Measurements from ENCODE around the gene POLR2E.
"Not testable (repeated sequence)": the region's sequence is repeated elsewhere in the genome, so short reads cannot be mapped to it uniquely, and the experiment has no call there.

POLR2E gene

DNA sequence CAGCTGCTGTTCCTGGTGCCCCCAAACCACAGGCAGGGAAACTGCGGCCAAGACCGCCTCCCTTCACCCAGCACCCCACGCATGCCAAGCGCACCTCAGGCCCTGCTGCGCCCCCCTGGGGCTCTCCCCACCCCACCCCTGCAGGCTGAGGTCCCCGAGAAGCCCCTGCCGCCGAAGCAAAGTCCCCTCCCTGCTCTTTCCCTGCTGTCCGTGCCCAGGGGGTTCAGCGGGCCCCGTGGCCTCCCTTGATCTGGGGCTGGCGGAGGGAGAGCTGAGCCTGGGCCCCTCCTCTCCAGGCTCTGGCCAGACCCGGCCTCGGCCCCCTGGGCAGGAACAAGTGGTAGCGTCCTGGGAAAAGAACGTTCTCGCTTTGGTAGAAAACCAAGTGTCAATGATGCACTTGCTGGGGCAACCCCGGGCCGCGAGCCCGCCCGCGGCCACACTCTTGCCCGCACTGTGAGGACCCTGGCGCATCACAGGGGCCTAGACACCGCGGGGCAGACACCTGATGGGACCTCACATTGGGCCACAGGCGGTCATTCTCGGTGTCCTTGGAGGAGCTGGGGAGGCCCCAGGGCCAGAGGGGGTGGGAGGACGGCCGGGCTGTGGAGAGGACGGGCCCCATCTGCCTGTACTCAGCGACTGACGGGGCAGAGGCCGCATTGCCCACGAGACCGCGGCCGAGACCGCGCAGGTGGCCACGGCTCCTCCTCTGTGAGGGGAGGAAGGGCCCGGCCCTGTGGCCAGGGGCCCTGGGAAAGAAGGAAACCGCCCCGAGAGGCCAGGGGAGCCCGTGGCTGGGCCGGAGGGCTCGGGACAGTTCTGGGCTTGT is 37.6 kb upstream of the POLR2E start:
- H3K27me3 ChIP-seq (replicated peaks in 2 of 5; ENCODE audit: control insufficient read depth in 4 of 5, insufficient read depth in 5 of 5, low read length in 4 of 5): no peaks in the 10 kb centered on the region
- whole genome bisulfite sequencing (ENCODE audit: insufficient coverage): 12% methylated on average over 40 of the region's 48 CpGs
- peak in 2 of 3 donors; percentile 45 to 79 for DNase-seq
- H3K27ac ChIP-seq (ENCODE audit: insufficient read depth in 1 of 2, low read depth in 1 of 2, low read length in 2 of 2, poor library complexity in 1 of 2, severe bottlenecking in 2 of 2): peak overlapping the region; percentile 46 to 84
- ChIA-PET CTCF (interaction anchor here (0.9 to 2.6 kb wide), 5 partner anchors 16 to 69 kb away, joined by 3 to 13 read pairs (median 4); no protein-coding TSS in a partner anchor), POLR2A (interaction anchor here (1.0 to 1.6 kb wide), 3 partner anchors 10 to 53 kb away, joined by 3 to 7 read pairs (median 4); no protein-coding TSS in a partner anchor)
- peaks cover 0 to 74% (median 69%) of the 10 kb centered on the region in 4 experiments for H3K4me1 ChIP-seq (ENCODE audit: control extremely low read depth in 1 of 4, control insufficient read depth in 4 of 4, insufficient read depth in 4 of 4, low read length in 3 of 4)
- H3K9me3 ChIP-seq (ENCODE audit: control extremely low read depth in 1 of 5, control insufficient read depth in 4 of 5, insufficient read depth in 2 of 5, low read depth in 1 of 5, low read length in 4 of 5): no peaks in the 10 kb centered on the region
- H3K4me3 ChIP-seq (ENCODE audit: control insufficient read depth in 1 of 7, extremely low read depth in 1 of 7, insufficient read depth in 4 of 7, low read depth in 2 of 7, low read length in 6 of 7): peak overlapping the region; percentile 64 to 88 (median 73)
- peaks cover 0 to 31% (median 5%) of the 10 kb centered on the region in 4 experiments for H3K36me3 ChIP-seq (ENCODE audit: control insufficient read depth in 4 of 4, insufficient read depth in 4 of 4, low read length in 3 of 4)

DNA sequence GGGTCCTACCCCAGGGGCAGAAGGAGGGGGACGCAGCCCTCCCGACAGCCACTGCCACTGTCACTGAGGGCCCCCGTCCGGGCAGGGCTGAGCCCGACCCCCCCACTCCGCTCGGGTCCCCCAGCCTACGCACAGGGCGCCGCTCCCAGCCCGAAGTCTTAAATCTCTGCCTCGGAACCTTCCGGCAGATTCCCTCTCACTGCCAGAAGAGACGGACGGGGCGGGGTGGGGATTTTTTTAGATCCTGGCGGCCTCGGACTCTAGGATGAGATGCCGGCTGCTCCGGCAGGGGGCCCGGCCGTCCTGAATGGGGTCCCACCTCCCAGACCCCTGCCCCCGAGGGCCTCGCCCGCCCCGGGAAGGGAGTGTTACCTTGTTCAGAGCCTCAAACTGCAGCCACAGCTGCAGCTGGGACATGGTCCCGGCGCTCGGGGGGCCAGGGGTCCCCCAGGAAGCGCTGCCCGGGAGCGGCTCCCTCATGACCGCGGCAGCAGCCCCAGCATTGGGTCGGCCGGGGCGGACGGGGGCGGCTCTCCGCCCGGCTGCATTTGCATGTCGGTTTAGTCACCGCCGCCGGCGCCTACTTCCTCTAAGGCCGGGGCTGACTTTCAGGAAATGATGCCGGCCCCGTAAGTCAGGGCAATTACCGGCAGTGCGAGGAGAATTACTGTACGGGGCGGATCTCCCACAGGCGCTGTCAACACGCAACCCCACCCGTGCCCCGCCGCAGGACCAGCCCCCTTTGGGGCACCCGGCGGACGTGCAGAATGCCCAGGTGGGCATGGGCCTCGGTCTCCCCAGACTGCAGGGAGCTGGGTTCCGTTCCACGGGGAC is 36.8 kb upstream of the POLR2E start:
- Histone ChIP-seq H3K9me3 (ENCODE audit: control extremely low read depth in 1 of 5, control insufficient read depth in 4 of 5, insufficient read depth in 2 of 5, low read depth in 1 of 5, low read length in 4 of 5) (no peaks in the 10 kb centered on the region), H3K4me3 (ENCODE audit: control insufficient read depth in 1 of 7, extremely low read depth in 1 of 7, insufficient read depth in 4 of 7, low read depth in 2 of 7, low read length in 6 of 7) (peak overlapping the region; percentile 64 to 88 (median 73)), H3K36me3 (ENCODE audit: control insufficient read depth in 4 of 4, insufficient read depth in 4 of 4, low read length in 3 of 4) (peaks cover 0 to 40% (median 12%) of the 10 kb centered on the region in 4 experiments), H3K27me3 (replicated peaks in 2 of 5; ENCODE audit: control insufficient read depth in 4 of 5, insufficient read depth in 5 of 5, low read length in 4 of 5) (no peaks in the 10 kb centered on the region), H3K4me1 (ENCODE audit: control extremely low read depth in 1 of 4, control insufficient read depth in 4 of 4, insufficient read depth in 4 of 4, low read length in 3 of 4) (peaks cover 0 to 73% (median 68%) of the 10 kb centered on the region in 4 experiments), H3K27ac (ENCODE audit: insufficient read depth in 1 of 2, low read depth in 1 of 2, low read length in 2 of 2, poor library complexity in 1 of 2, severe bottlenecking in 2 of 2) (peak overlapping the region; percentile 54 to 84)
- CTCF ChIA-PET: interaction anchor here (0.7 to 2.6 kb wide), 4 partner anchors 18 to 89 kb away, joined by 3 to 13 read pairs (median 4); no protein-coding TSS in a partner anchor
- POLR2A ChIA-PET: interaction anchor here (0.5 to 1.6 kb wide), 5 partner anchors 11 to 121 kb away, joined by 3 to 7 read pairs (median 4); no protein-coding TSS in a partner anchor
- peak; percentile 89 to 95 (median 93) for DNase-seq
- 0% methylated on average over 61 of the region's 64 CpGs for WGBS (ENCODE audit: insufficient coverage)

DNA sequence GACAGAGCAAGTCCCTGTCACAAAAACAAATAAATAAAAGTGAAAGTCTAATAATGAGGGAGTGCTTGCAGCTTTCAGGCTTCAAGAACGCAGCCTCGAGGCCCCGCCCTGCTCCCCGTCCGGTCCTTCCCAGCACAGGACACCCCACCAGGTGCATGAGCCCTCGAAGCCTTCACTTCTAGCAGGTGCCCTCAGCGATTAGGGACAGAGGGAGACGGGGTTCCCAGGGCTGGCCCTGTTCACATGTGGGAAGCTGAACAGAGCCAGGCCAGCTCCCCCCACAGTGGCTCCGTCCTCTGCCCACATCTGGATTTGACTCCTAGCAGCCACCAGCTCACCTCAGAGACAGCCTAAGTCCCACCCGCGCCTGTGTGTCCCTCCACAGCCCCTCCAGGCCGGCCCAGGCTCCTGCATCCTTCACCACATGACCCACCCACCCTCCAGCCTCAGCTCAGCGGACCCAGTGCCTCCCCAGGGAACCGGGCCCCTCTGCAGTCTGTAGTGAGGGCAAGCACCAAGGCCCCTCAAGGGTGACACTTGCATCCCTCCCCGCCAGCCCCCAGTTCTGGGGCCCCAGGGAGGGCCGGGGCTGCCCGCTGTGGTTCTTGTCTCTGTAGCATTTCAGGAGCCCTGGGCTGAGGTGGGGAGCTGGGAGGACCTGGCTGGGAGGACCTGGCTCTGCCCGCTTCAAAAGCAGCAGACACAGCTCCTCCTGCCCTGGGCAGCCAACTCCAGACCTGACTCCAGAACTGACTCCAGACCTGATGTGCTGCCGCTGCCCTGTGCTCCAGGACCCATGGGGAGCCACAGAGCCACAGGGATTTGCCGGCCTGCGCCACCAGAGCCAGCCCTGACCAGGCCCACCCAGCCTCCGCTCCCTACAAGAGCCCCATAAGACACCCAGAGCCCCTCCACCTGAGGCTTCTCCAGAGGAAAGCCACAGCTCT is 35.9 kb upstream of the POLR2E start:
- Histone ChIP-seq H3K4me1 (ENCODE audit: control extremely low read depth in 1 of 4, control insufficient read depth in 4 of 4, insufficient read depth in 4 of 4, low read length in 3 of 4) (peaks cover 0 to 70% (median 62%) of the 10 kb centered on the region in 4 experiments), H3K27ac (ENCODE audit: insufficient read depth in 1 of 2, low read depth in 1 of 2, low read length in 2 of 2, poor library complexity in 1 of 2, severe bottlenecking in 2 of 2) (peak overlapping the region; percentile 54 to 84), H3K36me3 (ENCODE audit: control insufficient read depth in 4 of 4, insufficient read depth in 4 of 4, low read length in 3 of 4) (peaks cover 0 to 49% (median 17%) of the 10 kb centered on the region in 4 experiments), H3K9me3 (ENCODE audit: control extremely low read depth in 1 of 5, control insufficient read depth in 4 of 5, insufficient read depth in 2 of 5, low read depth in 1 of 5, low read length in 4 of 5) (no peaks in the 10 kb centered on the region), H3K27me3 (replicated peaks in 2 of 5; ENCODE audit: control insufficient read depth in 4 of 5, insufficient read depth in 5 of 5, low read length in 4 of 5) (no peaks in the 10 kb centered on the region), H3K4me3 (ENCODE audit: control insufficient read depth in 1 of 7, extremely low read depth in 1 of 7, insufficient read depth in 4 of 7, low read depth in 2 of 7, low read length in 6 of 7) (peak overlapping the region; percentile 64 to 88 (median 73))
- ChIA-PET CTCF (interaction anchor here (0.7 to 2.6 kb wide), 5 partner anchors 9 to 90 kb away, joined by 3 to 13 read pairs (median 5); no protein-coding TSS in a partner anchor), POLR2A (interaction anchor here (0.5 to 1.4 kb wide), 6 partner anchors 11 to 142 kb away, joined by 3 to 4 read pairs (median 3); no protein-coding TSS in a partner anchor)
- 65% methylated on average over 19 of the region's 22 CpGs for WGBS (ENCODE audit: insufficient coverage)
- peak in 1 of 3 donors; percentile 19 for DNase-seq

DNA sequence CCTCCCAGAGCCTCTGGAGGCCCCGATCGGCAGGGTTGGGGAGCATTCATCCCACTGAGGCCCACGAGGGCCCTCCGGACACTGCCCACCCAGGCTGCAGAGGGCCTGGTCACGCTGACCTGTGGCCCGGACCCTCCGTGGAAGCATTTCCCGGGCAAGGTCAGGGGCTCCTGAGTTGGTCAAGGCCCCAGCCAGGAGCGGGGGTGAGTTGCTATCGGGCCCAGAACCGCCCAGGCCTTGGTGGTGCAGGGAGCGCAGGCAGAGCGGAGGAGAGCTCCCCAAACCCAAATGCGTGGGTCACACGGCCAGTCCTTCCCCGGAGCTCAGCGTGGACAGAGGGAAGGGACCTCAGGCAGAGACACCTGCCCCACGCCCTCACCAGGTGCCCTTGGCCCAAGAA is 34.4 kb upstream of the POLR2E start:
- CTCF ChIA-PET: interaction anchor here (1.2 to 1.5 kb wide), 2 partner anchors 16 to 88 kb away, joined by 3 to 6 read pairs; no protein-coding TSS in a partner anchor
- POLR2A ChIA-PET: no interaction called here
- no peak for DNase-seq
- Histone ChIP-seq H3K27ac (ENCODE audit: insufficient read depth in 1 of 2, low read depth in 1 of 2, low read length in 2 of 2, poor library complexity in 1 of 2, severe bottlenecking in 2 of 2) (no peak overlapping the region), H3K9me3 (ENCODE audit: control extremely low read depth in 1 of 5, control insufficient read depth in 4 of 5, insufficient read depth in 2 of 5, low read depth in 1 of 5, low read length in 4 of 5) (no peaks in the 10 kb centered on the region), H3K36me3 (ENCODE audit: control insufficient read depth in 4 of 4, insufficient read depth in 4 of 4, low read length in 3 of 4) (peaks cover 0 to 48% (median 25%) of the 10 kb centered on the region in 4 experiments), H3K4me3 (ENCODE audit: control insufficient read depth in 1 of 7, extremely low read depth in 1 of 7, insufficient read depth in 4 of 7, low read depth in 2 of 7, low read length in 6 of 7) (no peak overlapping the region), H3K27me3 (replicated peaks in 2 of 5; ENCODE audit: control insufficient read depth in 4 of 5, insufficient read depth in 5 of 5, low read length in 4 of 5) (no peaks in the 10 kb centered on the region), H3K4me1 (ENCODE audit: control extremely low read depth in 1 of 4, control insufficient read depth in 4 of 4, insufficient read depth in 4 of 4, low read length in 3 of 4) (peaks cover 0 to 68% (median 54%) of the 10 kb centered on the region in 4 experiments)
- WGBS (ENCODE audit: insufficient coverage): 97% methylated on average over 17 of the region's 18 CpGs

- WGBS (ENCODE audit: insufficient coverage): 95% methylated on average over 5 of the region's 7 CpGs
- not testable (repeated sequence) for DNase-seq; H3K4me3 ChIP-seq (ENCODE audit: control insufficient read depth in 1 of 7, extremely low read depth in 1 of 7, insufficient read depth in 4 of 7, low read depth in 2 of 7, low read length in 6 of 7); H3K27ac ChIP-seq (ENCODE audit: insufficient read depth in 1 of 2, low read depth in 1 of 2, low read length in 2 of 2, poor library complexity in 1 of 2, severe bottlenecking in 2 of 2); H3K9me3 ChIP-seq (ENCODE audit: control extremely low read depth in 1 of 5, control insufficient read depth in 4 of 5, insufficient read depth in 2 of 5, low read depth in 1 of 5, low read length in 4 of 5); H3K27me3 ChIP-seq (replicated peaks in 2 of 5; ENCODE audit: control insufficient read depth in 4 of 5, insufficient read depth in 5 of 5, low read length in 4 of 5)
- ChIA-PET CTCF (interaction anchor here (1.2 to 1.5 kb wide), 2 partner anchors 15 to 88 kb away, joined by 3 to 6 read pairs; no protein-coding TSS in a partner anchor), POLR2A (interaction anchor here (0.6 kb wide), 1 partner anchor 142 kb away, joined by 3 read pairs; no protein-coding TSS in a partner anchor)
- H3K36me3 ChIP-seq (ENCODE audit: control insufficient read depth in 4 of 4, insufficient read depth in 4 of 4, low read length in 3 of 4): peaks cover 0 to 48% (median 28%) of the 10 kb centered on the region in 4 experiments
- H3K4me1 ChIP-seq (ENCODE audit: control extremely low read depth in 1 of 4, control insufficient read depth in 4 of 4, insufficient read depth in 4 of 4, low read length in 3 of 4): peaks cover 0 to 63% (median 51%) of the 10 kb centered on the region in 4 experiments
Measured at GRCh38 chr19:1129084-1129483, 33.9 kb upstream of the POLR2E start.

DNA sequence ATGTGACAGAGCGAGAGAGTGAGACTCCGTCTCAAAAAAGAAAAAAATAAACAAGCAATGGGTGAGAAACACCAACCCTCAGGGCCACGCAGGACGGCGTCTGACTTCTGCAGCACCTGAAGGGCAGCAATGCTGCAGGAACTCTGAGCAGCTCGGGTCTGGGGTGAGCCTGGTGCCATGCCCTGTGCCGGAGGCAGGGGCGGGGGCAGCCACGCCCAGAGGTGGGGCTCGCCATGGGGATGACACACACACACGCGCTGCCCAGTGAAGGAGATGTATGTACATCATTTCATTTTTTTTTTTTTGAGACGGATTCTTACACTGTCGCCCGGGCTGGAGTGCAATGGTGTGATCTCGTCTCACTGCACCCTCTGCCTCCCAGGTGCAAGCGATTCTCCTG is 32.9 kb upstream of the POLR2E start:
- no peak overlapping the region for H3K27ac ChIP-seq (ENCODE audit: insufficient read depth in 1 of 2, low read depth in 1 of 2, low read length in 2 of 2, poor library complexity in 1 of 2, severe bottlenecking in 2 of 2)
- no peaks in the 10 kb centered on the region for H3K27me3 ChIP-seq (replicated peaks in 2 of 5; ENCODE audit: control insufficient read depth in 4 of 5, insufficient read depth in 5 of 5, low read length in 4 of 5)
- no peak overlapping the region for H3K4me3 ChIP-seq (ENCODE audit: control insufficient read depth in 1 of 7, extremely low read depth in 1 of 7, insufficient read depth in 4 of 7, low read depth in 2 of 7, low read length in 6 of 7)
- DNase-seq: no peak
- POLR2A ChIA-PET: no interaction called here
- H3K36me3 ChIP-seq (ENCODE audit: control insufficient read depth in 4 of 4, insufficient read depth in 4 of 4, low read length in 3 of 4): peaks cover under 1 to 57% (median 34%) of the 10 kb centered on the region in 4 experiments
- H3K9me3 ChIP-seq (ENCODE audit: control extremely low read depth in 1 of 5, control insufficient read depth in 4 of 5, insufficient read depth in 2 of 5, low read depth in 1 of 5, low read length in 4 of 5): no peaks in the 10 kb centered on the region
- peaks cover 0 to 60% (median 41%) of the 10 kb centered on the region in 4 experiments for H3K4me1 ChIP-seq (ENCODE audit: control extremely low read depth in 1 of 4, control insufficient read depth in 4 of 4, insufficient read depth in 4 of 4, low read length in 3 of 4)
- WGBS (ENCODE audit: insufficient coverage): 96% methylated on average over 15 of the region's 17 CpGs
- CTCF ChIA-PET: interaction anchor here (1.2 to 1.5 kb wide), 2 partner anchors 14 to 89 kb away, joined by 3 to 6 read pairs; no protein-coding TSS in a partner anchor
